IPS-15b (cell line): Measurements from ENCODE around the gene CLDN20.

Source experiments
- H3K27me3 ChIP-seq: one replicate; pipeline ENCODE4 v1.6.1; 2013; ENCODE audit warnings: low read length; ENCODE audit not compliant: control insufficient read depth, insufficient read depth
- H3K36me3 ChIP-seq: one replicate; pipeline ENCODE4 v1.6.1; 2013; ENCODE audit warnings: low read length; ENCODE audit not compliant: control insufficient read depth, insufficient read depth
- H3K4me1 ChIP-seq: one replicate; pipeline ENCODE4 v1.6.1; 2013; ENCODE audit warnings: mild to moderate bottlenecking, low read length; ENCODE audit not compliant: control insufficient read depth, insufficient read depth
- H3K4me3 ChIP-seq: one replicate; pipeline ENCODE4 v1.5.1; 2013; ENCODE audit warnings: low read depth, low read length
- H3K9ac ChIP-seq: one replicate; pipeline ENCODE4 v1.6.1; 2013; ENCODE audit warnings: low read depth, mild to moderate bottlenecking, low read length
- H3K9me3 ChIP-seq: one replicate; pipeline ENCODE4 v1.6.1; 2013; ENCODE audit warnings: mild to moderate bottlenecking, low read length; ENCODE audit not compliant: control insufficient read depth, insufficient read depth

CLDN20 gene

DNA sequence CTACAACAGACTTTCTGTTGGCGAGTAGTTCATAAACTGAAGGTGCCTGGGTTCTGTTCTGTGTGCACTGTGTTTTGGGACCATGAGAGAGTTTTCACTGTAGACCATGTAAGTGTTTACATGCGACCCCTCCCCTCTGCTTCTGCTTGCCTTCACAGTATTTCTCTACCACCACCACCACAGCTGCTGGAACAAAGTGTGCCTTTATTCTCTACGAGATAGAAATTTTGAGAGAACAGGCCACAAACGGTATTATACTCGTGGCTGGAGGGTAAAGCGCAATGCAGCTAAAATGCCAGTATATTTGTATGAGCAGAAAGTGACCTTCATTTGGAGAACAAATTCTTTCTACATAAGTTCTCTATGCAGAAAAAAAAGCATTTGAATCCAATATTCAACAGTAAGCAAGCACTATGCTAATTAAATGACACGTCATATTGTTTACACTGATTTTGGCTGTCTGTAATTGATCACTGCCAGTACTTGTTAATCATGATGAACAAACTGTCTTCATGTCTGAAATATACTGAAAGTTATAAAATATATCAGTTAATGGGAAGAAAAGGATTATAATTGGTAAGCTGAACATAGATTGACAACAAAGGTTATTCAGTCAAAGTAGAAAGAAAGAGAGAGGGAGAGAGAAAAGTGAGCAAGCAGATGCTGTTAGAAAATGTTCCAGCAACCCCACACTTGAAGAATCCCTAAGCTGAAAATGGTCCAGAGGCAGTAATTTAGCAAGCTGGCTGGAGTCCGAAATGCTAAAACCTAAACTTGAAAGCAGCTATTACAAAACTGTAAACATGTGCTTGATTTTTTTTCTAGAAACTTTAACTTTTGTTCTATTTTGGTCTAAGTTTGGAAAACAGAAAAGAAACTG lies 8.8 kb downstream of the CLDN20 start:
- H3K4me1 ChIP-seq, result peaks cover 24% of the 10 kb centered on the region
- no peaks in the 10 kb centered on the region for H3K9me3 ChIP-seq
- peaks cover under 1% of the 10 kb centered on the region for H3K36me3 ChIP-seq
- no peak overlapping the region for H3K4me3 ChIP-seq
- H3K27me3 ChIP-seq, result no peaks in the 10 kb centered on the region
- no peak overlapping the region for H3K9ac ChIP-seq

DNA sequence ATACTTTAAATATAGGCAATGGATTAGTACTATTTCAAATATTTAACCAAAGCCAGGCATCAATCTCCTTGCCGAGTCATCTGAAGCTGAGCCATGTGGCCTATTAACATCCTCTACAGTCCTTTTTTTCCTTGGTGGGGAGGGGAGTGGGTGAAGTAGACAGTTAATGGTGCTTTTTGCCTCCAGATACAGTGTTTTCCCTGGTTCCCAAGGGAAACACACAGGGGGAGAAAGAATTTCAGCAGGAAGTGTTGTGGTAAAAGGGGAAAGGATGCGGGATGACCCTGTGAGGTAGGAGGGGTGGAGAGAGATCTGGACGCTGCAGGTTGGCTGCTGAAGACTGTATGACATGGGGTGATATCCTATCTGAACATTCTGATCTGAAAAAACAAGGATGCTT lies 9.6 kb downstream of the CLDN20 start:
- H3K9ac ChIP-seq, result no peak overlapping the region
- peaks cover 17% of the 10 kb centered on the region for H3K4me1 ChIP-seq
- no peak overlapping the region for H3K4me3 ChIP-seq
- H3K27me3 ChIP-seq, result no peaks in the 10 kb centered on the region
- H3K36me3 ChIP-seq, result no peaks in the 10 kb centered on the region
- no peaks in the 10 kb centered on the region for H3K9me3 ChIP-seq

DNA sequence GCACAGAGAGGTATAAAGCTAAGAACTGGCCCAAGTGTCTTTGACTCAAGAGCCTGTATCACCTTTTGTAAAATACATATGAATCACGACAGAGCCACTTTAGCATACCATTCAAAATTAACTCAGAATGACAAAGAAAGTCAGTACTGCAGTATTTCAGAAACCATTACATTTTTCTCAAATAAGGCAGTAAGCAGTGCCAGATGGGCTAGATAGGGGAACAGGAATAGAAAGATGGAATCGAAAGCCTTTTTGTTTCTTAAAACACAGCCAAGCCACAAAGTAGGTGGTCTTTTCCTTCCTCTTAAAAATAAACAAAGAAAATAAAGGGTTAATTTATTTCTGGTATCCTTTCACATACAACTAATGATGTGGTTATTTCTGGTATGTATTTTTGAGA lies 10.3 kb downstream of the CLDN20 start:
- no peak overlapping the region for H3K4me3 ChIP-seq
- no peak overlapping the region for H3K9ac ChIP-seq
- no peaks in the 10 kb centered on the region for H3K9me3 ChIP-seq
- H3K36me3 ChIP-seq, result no peaks in the 10 kb centered on the region
- H3K4me1 ChIP-seq, result peaks cover 17% of the 10 kb centered on the region
- H3K27me3 ChIP-seq, result no peaks in the 10 kb centered on the region

DNA sequence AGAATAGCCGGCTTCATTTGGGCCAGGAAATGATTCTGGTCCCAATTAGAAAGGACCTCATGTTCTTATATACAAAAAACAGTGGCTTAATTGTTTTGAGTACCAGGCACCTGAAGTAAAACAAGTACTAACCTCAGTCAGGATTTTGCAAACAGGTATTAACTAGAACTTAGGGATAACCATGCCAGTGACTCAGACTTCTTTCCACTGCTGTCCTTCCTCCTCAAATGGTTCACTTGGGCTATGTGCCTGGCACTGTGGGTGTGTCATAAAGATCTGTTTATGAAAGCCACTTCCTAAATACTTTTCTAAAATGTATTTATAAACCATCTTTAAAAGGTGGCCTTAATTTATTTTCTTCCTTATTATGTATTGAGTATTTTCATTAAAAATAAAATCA lies 10.7 kb downstream of the CLDN20 start:
- H3K9me3 ChIP-seq, result no peaks in the 10 kb centered on the region
- no peak overlapping the region for H3K9ac ChIP-seq
- H3K4me3 ChIP-seq, result no peak overlapping the region
- peaks cover 17% of the 10 kb centered on the region for H3K4me1 ChIP-seq
- no peaks in the 10 kb centered on the region for H3K36me3 ChIP-seq
- H3K27me3 ChIP-seq, result no peaks in the 10 kb centered on the region

DNA sequence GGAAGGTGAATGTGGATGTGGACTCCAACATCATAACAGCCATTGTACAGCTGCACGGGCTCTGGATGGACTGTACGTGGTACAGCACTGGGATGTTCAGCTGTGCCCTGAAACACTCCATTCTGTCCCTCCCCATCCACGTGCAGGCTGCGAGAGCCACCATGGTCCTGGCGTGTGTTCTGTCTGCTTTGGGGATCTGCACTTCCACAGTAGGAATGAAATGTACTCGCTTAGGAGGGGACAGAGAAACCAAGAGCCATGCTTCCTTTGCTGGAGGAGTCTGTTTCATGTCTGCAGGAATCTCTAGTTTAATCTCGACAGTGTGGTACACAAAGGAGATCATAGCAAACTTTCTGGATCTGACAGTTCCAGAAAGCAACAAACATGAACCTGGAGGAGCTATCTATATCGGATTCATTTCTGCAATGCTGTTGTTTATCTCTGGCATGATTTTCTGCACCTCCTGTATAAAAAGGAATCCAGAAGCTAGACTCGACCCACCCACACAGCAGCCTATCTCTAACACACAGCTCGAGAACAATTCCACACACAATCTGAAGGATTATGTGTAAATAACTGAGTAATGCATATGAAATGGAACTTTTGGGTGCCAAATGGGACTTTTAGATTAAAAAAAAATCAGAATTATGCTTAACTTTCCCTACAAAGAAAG lies 12.1 kb downstream of the CLDN20 start:
- Histone ChIP-seq H3K9me3 (no peaks in the 10 kb centered on the region), H3K4me3 (no peak overlapping the region), H3K9ac (no peak overlapping the region), H3K36me3 (no peaks in the 10 kb centered on the region), H3K27me3 (no peaks in the 10 kb centered on the region), H3K4me1 (peaks cover 17% of the 10 kb centered on the region)

DNA sequence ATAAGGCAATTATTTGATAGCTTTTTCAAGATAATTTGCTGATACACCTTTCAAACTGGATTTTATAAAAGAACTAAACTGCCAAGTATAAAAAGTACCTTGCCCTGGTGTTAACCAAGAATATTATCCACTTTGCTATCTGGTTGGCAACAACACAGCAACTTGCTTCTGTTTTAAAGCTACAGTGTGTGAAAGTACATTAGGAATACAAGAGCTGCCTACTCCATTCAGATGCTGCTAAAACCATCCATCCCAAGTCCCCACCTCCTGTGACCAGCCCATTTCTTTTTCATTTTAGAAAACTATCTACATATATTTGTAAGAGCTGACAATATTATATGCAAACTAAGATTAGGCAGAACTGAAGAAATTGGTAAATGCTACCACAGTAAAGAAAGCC lies 12.8 kb downstream of the CLDN20 start:
- H3K27me3 ChIP-seq, result no peaks in the 10 kb centered on the region
- H3K36me3 ChIP-seq, result no peaks in the 10 kb centered on the region
- H3K9me3 ChIP-seq, result no peaks in the 10 kb centered on the region
- H3K4me3 ChIP-seq, result no peak overlapping the region
- no peak overlapping the region for H3K9ac ChIP-seq
- H3K4me1 ChIP-seq, result peaks cover 17% of the 10 kb centered on the region

DNA sequence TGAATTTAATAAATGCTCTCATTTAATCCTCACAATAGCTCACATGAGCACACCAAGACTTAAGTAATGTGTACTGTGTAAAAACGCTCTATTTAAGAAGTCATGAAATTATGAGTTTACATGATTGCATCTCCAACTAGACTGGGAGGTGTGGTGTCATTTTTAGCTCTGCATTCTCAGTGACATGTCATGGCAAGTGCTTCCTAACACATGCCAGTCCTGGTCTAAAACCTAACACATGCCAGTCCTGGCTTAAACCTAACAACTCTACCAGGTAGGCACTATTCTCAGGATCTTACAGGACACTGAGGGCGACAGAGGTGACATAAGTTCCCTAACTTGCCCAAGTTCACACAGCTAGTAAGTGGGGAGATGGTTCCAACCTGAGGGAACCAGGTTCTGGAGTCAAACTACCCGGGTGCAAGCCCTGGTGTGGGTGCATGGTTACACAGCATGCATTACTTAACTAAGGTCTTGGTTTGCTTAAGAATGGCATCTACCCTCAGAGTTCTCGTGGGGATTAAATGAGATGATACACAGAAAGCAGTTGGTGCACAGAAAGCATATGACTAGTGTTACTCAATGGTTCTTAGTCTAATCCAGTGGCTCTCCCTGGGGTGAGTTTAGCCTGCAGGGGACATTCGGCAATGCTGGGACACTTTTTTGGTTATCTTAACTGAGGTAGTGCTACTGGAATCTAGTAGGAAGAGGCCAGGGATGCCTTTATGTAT lies 14.7 kb downstream of the CLDN20 start:
- H3K4me3 ChIP-seq, result no peak overlapping the region
- no peaks in the 10 kb centered on the region for H3K27me3 ChIP-seq
- no peak overlapping the region for H3K9ac ChIP-seq
- no peaks in the 10 kb centered on the region for H3K9me3 ChIP-seq
- H3K4me1 ChIP-seq, result peaks cover 11% of the 10 kb centered on the region
- H3K36me3 ChIP-seq, result no peaks in the 10 kb centered on the region

DNA sequence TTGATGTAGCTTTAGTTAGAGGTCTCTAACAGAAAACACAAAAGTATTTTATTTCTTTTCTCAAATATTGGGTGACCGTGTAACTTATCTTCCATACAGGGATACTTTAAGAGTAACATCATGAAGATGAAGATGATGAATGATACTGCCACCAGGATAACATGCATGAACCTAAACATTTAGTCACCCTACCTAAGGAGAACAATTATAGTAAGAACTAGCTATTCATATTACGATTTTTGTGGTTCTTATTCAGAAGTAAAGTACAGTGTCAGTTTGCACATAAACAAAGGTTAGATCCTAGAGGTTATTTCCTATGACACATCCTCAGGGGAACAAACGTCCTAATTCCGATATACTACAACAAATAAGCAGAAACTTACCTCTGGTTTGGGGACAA lies 21.0 kb downstream of the CLDN20 start:
- Histone ChIP-seq H3K4me1 (no peaks in the 10 kb centered on the region), H3K27me3 (no peaks in the 10 kb centered on the region), H3K4me3 (no peak overlapping the region), H3K9me3 (no peaks in the 10 kb centered on the region), H3K9ac (no peak overlapping the region), H3K36me3 (no peaks in the 10 kb centered on the region)

DNA sequence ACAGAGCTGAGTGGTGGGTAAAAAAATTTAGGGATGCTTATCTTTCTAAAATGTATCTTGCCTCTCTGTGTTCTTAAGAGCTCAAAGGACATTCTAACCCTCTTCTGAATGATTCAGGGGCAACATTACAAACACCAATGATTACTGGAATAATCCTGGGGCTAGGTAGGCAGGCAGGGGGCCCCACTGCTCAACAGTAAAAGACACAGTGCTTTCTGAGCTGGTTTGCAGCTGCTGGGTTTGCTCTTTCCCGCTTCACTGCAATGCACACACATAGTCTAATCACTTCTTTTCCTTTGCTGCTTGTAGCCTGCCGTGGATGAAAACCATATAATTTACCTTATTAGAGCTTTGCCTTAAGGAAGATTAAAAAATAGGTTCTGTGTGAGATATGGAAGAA lies 23.9 kb downstream of the CLDN20 start:
- H3K36me3 ChIP-seq, result peaks cover 2% of the 10 kb centered on the region
- no peak overlapping the region for H3K9ac ChIP-seq
- no peaks in the 10 kb centered on the region for H3K9me3 ChIP-seq
- H3K4me3 ChIP-seq, result no peak overlapping the region
- no peaks in the 10 kb centered on the region for H3K27me3 ChIP-seq
- H3K4me1 ChIP-seq, result no peaks in the 10 kb centered on the region

DNA sequence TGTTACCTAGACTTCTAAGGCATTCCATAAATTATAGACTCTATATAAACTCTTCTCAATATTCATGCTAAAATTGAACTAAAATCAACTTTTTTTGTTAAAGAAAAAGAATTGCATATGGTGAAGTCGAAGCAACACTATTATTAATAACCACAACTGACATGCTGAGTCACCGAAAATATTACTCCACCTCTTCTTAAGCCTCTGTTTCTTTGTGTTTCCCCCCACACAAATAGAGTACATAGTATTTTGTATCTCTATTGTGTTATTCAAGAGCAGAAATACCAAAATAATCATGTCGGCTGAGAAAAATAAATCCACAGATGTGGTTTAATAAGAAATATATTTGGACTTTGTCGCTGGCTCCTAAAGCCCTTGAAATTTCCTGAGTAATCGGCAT lies 26.7 kb downstream of the CLDN20 start:
- Histone ChIP-seq H3K4me3 (no peak overlapping the region), H3K36me3 (peaks cover 2% of the 10 kb centered on the region), H3K9me3 (no peaks in the 10 kb centered on the region), H3K4me1 (no peaks in the 10 kb centered on the region), H3K27me3 (no peaks in the 10 kb centered on the region), H3K9ac (no peak overlapping the region)

DNA sequence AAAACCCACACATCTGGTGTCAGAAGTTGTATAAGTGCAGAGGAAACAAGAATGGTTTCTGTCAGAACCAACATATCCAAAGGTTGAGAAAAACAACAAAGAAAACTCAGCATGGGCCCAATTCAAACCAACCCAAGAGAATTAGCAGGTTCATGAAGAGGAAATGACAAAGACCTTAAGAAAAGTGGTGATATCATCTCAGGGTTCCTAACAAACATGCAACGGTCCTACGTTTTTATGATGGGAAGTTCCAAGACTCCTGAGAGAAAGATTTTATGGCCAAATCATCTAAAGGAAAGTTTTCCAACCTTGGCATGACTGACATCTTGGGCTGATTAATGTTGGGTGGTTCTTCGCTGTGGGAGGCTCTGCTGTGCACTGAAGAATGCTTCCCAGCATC lies 27.5 kb downstream of the CLDN20 start:
- no peaks in the 10 kb centered on the region for H3K4me1 ChIP-seq
- peaks cover 2% of the 10 kb centered on the region for H3K36me3 ChIP-seq
- no peak overlapping the region for H3K4me3 ChIP-seq
- H3K27me3 ChIP-seq, result no peaks in the 10 kb centered on the region
- H3K9me3 ChIP-seq, result no peaks in the 10 kb centered on the region
- no peak overlapping the region for H3K9ac ChIP-seq
